ENCODE measurements around the gene VAPB. TPM values are rescaled to one million over a fixed set of nuclear protein-coding genes. Genes with fewer than 3 reads are reported as not detected.

VAPB gene
- total and polyA plus RNA-seq, 2 of the 4 experiments (the other 2 are of a cell fraction) = 9.1 to 26.0 TPM

- 0 out of 2 replicates have a peak, but pooled peaks cover 2% of the 10 kb centered on the region for H3K9me3 ChIP-seq (ENCODE audit: control insufficient read depth, insufficient read depth, low read length)
- H2AFZ ChIP-seq (replicated peaks; ENCODE audit: low read length, poor library complexity) = no peak overlapping the region
- no peak overlapping the region for H2AK5ac ChIP-seq (ENCODE audit: low read depth, low read length)
- H3K27me3 ChIP-seq (ENCODE audit: control insufficient read depth, insufficient read depth, low read length) = no peaks in the 10 kb centered on the region
- H3K14ac ChIP-seq (replicated peaks; ENCODE audit: low read depth, low read length) = no peak overlapping the region
- no TSS peak for BruUV-seq (replicated peaks)
- H3K4ac ChIP-seq (ENCODE audit: low read depth, low read length) = no peak overlapping the region
- H3K4me1 ChIP-seq (ENCODE audit: control insufficient read depth, insufficient read depth, low read length) = 0 out of 2 replicates have a peak, but pooled peaks cover 1% of the 10 kb centered on the region
- no peak overlapping the region for H2AK9ac ChIP-seq (replicated peaks; ENCODE audit: low read depth, low read length, poor library complexity)
- no peak overlapping the region for H3K4me3 ChIP-seq (ENCODE audit: insufficient read depth, low read depth, low read length)
- H4K5ac ChIP-seq (ENCODE audit: low read depth, low read length) = no peak overlapping the region
- TF ChIP-seq MXI1 (IDR thresholded peaks at IDR 0.05; ENCODE audit: borderline replicate concordance, low read depth, low read length) = no peak
- no peak for TF ChIP-seq BHLHE40 (IDR thresholded peaks at IDR 0.05; ENCODE audit: low read depth, low read length)
- no peak for TF ChIP-seq ELK1 (IDR thresholded peaks at IDR 0.05; ENCODE audit: borderline replicate concordance, low read depth, low read length)
- TF ChIP-seq RCOR1 (IDR thresholded peaks at IDR 0.05; ENCODE audit: insufficient replicate concordance, low read length) = no peak
- no peak for TF ChIP-seq POLR2A (IDR thresholded peaks at IDR 0.05; ENCODE audit: low read depth, low read length)
- TF ChIP-seq SMC3 (IDR thresholded peaks at IDR 0.05; ENCODE audit: low read depth, low read length) = no peak
- no peak for TF ChIP-seq CEBPB (IDR thresholded peaks at IDR 0.05; ENCODE audit: low read depth, low read length)
- no peak for TF ChIP-seq NFE2L2 (IDR thresholded peaks at IDR 0.05; ENCODE audit: low read depth, low read length)
- TF ChIP-seq RAD21 (IDR thresholded peaks at IDR 0.05; ENCODE audit: low read length) = no peak
- no peak for TF ChIP-seq RFX5 (IDR thresholded peaks at IDR 0.05; ENCODE audit: low read depth, low read length)
- no peak for TF ChIP-seq CHD1 (IDR thresholded peaks at IDR 0.05; ENCODE audit: low read depth, low read length)
- no peak for TF ChIP-seq MAFK (IDR thresholded peaks at IDR 0.05; ENCODE audit: low read depth, low read length)
- dilution Hi-C loops (cut with HindIII; ENCODE audit: low sequenced_read_pairs, unreplicated experiment) (no loop called here), intact Hi-C loops (cut with micrococcal nuclease) (loop anchor here (5.0 kb wide), 1 partner anchor 203 kb away; the partner anchor contains the start of gene STX16), in situ Hi-C loops (cut with MboI; ENCODE audit: low sequenced_read_pairs) (no loop called here)
- H2BK5ac ChIP-seq (ENCODE audit: low read depth, low read length, poor library complexity, severe bottlenecking) = no peak overlapping the region
- no peak overlapping the region for H3K9ac ChIP-seq (ENCODE audit: low read depth, low read length)
- no peak overlapping the region for H3K18ac ChIP-seq (ENCODE audit: low read depth, low read length)
- ChIA-PET CTCF (no interaction called here), POLR2A (ENCODE audit: unreplicated experiment) (no interaction called here)
- H4K8ac ChIP-seq (ENCODE audit: low read depth in 2 of 2, low read length in 2 of 2) = no peak overlapping the region
- no peak overlapping the region for H4K91ac ChIP-seq (ENCODE audit: insufficient read depth, low read depth, low read length)
- H3K9me1 ChIP-seq (ENCODE audit: insufficient read depth, low read length) = peaks cover 5% of the 10 kb centered on the region; the same call in 1 of the 2 replicates
- DNase-seq (no peak), ATAC-seq (ENCODE audit: low read depth) (no peak)
- no peak overlapping the region for H3K27ac ChIP-seq (ENCODE audit: insufficient read depth, low read length)
- no peak overlapping the region for H2BK20ac ChIP-seq (ENCODE audit: low read depth, low read length)
- H4K20me1 ChIP-seq (ENCODE audit: insufficient read depth, low read length) = 0 out of 2 replicates have a peak, but pooled peaks cover 3% of the 10 kb centered on the region
- no CpG with 5 or more reads among the region's 10 CpGs for WGBS, 2 experiments (ENCODE audit: extremely low coverage in 2 of 2, insufficient read length in 1 of 2)
- H3K4me2 ChIP-seq (ENCODE audit: low read depth, low read length) = no peak overlapping the region
- no peak overlapping the region for H2BK120ac ChIP-seq (ENCODE audit: low read depth, low read length)
- no peak overlapping the region for H3K56ac ChIP-seq (ENCODE audit: extremely low read depth, insufficient read depth, low read length)
- H3K23ac ChIP-seq (ENCODE audit: low read depth, low read length) = no peak overlapping the region; the same call in none of the 2 replicates
- peaks cover 7 to 45% of the 10 kb centered on the region in 2 experiments; a peak in 3 of 4 replicates for H3K79me1 ChIP-seq (ENCODE audit: low read depth in 1 of 2, low read length in 2 of 2)
- H2BK15ac ChIP-seq (ENCODE audit: low read depth, low read length) = no peak overlapping the region
- H3K36me3 ChIP-seq (ENCODE audit: control insufficient read depth, insufficient read depth, low read length) = peaks cover 20% of the 10 kb centered on the region
Measured at GRCh38 chr20:58449681-58450221, 60.7 kb downstream of the VAPB start.

Measured in IMR-90 (cell line).